ENCODE measurements around the gene R3HDM4. TPM values are rescaled to one million over a fixed set of nuclear protein-coding genes. Genes with fewer than 3 reads are reported as not detected.

Gene R3HDM4
- total and polyA plus RNA-seq, 9 of the 15 experiments (the other 6 are each of a cell fraction or from before 2014, with no cell fraction given) = 3.2 to 154 (median 59.0) TPM

GRCh38 chr19:943551-944170 lies 30.6 kb upstream of the R3HDM4 start (continued):
- peak; percentile 53; the same call in 1 of the 2 replicates for TF ChIP-seq SMARCA5 (IDR thresholded peaks at IDR 0.05)
- TF ChIP-seq SIN3A (IDR thresholded peaks at IDR 0.05; ENCODE audit: borderline replicate concordance in 2 of 2, control insufficient read depth in 1 of 2, low read depth in 2 of 2, low read length in 2 of 2) = no peak
- 0 out of 2 replicates have a peak, but pooled peaks have one; percentile 1 for TF ChIP-seq ZNF274 (IDR thresholded peaks at IDR 0.05; ENCODE audit: borderline replicate concordance, low read depth, low read length)
- TF ChIP-seq SUPT5H (IDR thresholded peaks at IDR 0.05) = peak; percentile 24; the same call in 1 of the 2 replicates
- TF ChIP-seq TAF9B (IDR thresholded peaks at IDR 0.05; ENCODE audit: partially characterized antibody) = no peak
- no peak for TF ChIP-seq HDAC6 (IDR thresholded peaks at IDR 0.05; ENCODE audit: low read depth, low read length)
- no peak for TF ChIP-seq RBM17 (IDR thresholded peaks at IDR 0.05; ENCODE audit: borderline replicate concordance, low read depth, low read length)
- no peak for TF ChIP-seq ZNF561 (CRISPR knock-in tag; conservative IDR thresholded peaks at IDR 0.05)
- no peak for TF ChIP-seq HSF4 (CRISPR knock-in tag; IDR thresholded peaks at IDR 0.05; ENCODE audit: borderline replicate concordance)
- TF ChIP-seq, protein P1, sequence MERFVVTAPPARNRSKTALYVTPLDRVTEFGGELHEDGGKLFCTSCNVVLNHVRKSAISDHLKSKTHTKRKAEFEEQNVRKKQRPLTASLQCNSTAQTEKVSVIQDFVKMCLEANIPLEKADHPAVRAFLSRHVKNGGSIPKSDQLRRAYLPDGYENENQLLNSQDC (CRISPR knock-in tag; IDR thresholded peaks at IDR 0.05) = no peak
- peak; percentile 59; the same call in 1 of the 2 replicates for TF ChIP-seq ADNP (tag; IDR thresholded peaks at IDR 0.05)
- TF ChIP-seq, protein P2, sequence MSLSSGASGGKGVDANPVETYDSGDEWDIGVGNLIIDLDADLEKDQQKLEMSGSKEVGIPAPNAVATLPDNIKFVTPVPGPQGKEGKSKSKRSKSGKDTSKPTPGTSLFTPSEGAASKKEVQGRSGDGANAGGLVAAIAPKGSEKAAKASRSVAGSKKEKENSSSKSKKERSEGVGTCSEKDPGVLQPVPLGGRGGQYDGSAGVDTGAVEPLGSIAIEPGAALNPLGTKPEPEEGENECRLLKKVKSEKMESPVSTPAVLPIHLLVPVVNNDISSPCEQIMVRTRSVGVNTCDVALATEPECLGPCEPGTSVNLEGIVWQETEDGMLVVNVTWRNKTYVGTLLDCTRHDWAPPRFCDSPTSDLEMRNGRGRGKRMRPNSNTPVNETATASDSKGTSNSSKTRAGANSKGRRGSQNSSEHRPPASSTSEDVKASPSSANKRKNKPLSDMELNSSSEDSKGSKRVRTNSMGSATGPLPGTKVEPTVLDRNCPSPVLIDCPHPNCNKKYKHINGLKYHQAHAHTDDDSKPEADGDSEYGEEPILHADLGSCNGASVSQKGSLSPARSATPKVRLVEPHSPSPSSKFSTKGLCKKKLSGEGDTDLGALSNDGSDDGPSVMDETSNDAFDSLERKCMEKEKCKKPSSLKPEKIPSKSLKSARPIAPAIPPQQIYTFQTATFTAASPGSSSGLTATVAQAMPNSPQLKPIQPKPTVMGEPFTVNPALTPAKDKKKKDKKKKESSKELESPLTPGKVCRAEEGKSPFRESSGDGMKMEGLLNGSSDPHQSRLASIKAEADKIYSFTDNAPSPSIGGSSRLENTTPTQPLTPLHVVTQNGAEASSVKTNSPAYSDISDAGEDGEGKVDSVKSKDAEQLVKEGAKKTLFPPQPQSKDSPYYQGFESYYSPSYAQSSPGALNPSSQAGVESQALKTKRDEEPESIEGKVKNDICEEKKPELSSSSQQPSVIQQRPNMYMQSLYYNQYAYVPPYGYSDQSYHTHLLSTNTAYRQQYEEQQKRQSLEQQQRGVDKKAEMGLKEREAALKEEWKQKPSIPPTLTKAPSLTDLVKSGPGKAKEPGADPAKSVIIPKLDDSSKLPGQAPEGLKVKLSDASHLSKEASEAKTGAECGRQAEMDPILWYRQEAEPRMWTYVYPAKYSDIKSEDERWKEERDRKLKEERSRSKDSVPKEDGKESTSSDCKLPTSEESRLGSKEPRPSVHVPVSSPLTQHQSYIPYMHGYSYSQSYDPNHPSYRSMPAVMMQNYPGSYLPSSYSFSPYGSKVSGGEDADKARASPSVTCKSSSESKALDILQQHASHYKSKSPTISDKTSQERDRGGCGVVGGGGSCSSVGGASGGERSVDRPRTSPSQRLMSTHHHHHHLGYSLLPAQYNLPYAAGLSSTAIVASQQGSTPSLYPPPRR (CRISPR knock-in tag; IDR thresholded peaks at IDR 0.05; ENCODE audit: borderline replicate concordance) = no peak
- TF ChIP-seq ZNF444 (CRISPR knock-in tag; IDR thresholded peaks at IDR 0.05) = no peak
- TF ChIP-seq RBM25 (IDR thresholded peaks at IDR 0.05; ENCODE audit: low read depth, low read length, severe bottlenecking) = peak; percentile 50
- peak; percentile 54 for TF ChIP-seq CHD4 (IDR thresholded peaks at IDR 0.05; ENCODE audit: insufficient read depth, insufficient replicate concordance, low read depth, low read length, poor library complexity, severe bottlenecking)
- TF ChIP-seq LCOR (CRISPR knock-in tag; IDR thresholded peaks at IDR 0.05) = no peak
- no peak for TF ChIP-seq PYGO2 (tag; IDR thresholded peaks at IDR 0.05)
- no peak for TF ChIP-seq HBP1 (CRISPR knock-in tag; IDR thresholded peaks at IDR 0.05)
- no peak for TF ChIP-seq RBM15 (IDR thresholded peaks at IDR 0.05; ENCODE audit: insufficient read depth, low read length)
- no peak for TF ChIP-seq MECOM (CRISPR knock-in tag; IDR thresholded peaks at IDR 0.05)
- TF ChIP-seq XRCC4 (IDR thresholded peaks at IDR 0.05; ENCODE audit: extremely low read depth, insufficient read depth, insufficient read length) = no peak
- TF ChIP-seq RBM14 (IDR thresholded peaks at IDR 0.05; ENCODE audit: borderline replicate concordance, insufficient read depth, low read depth, low read length) = no peak

Data from K562 (cell line).